Keratinocyte (primary cell): Measurements from ENCODE around the gene RALGPS1. TPM values are rescaled to one million over a fixed set of nuclear protein-coding genes. Genes with fewer than 3 reads are reported as not detected.
A peak's percentile ranks its signal among the peaks of the same experiment; 100 is the strongest.

Experiments
- DNase-seq: peaks from one replicate; pipeline ENCODE4 v3.0.0-alpha.2; 2011; ENCODE audit warnings: low read depth, missing footprints, low spot score
- FAIRE-seq: peaks from 2 replicates; lab custom pipeline; 2011; peaks lifted over from hg19 to GRCh38; lab: Jason Lieb, UNC
- H2AFZ ChIP-seq: 2 replicates; pipeline ENCODE4 v1.6.0; 2012; ENCODE audit warnings: low read length, control low read depth, inconsistent platforms; ENCODE audit not compliant: control insufficient read depth
- H3K27ac ChIP-seq: 2 replicates; pipeline ENCODE4 v1.5.1; 2011; ENCODE audit warnings: low read length; ENCODE audit not compliant: control insufficient read depth, insufficient read depth
- H3K27me3 ChIP-seq: 3 replicates; pipeline ENCODE4 v1.6.0; 2011; ENCODE audit warnings: low read length; ENCODE audit not compliant: control insufficient read depth, insufficient read depth; ENCODE audit errors: extremely low read depth
- H3K36me3 ChIP-seq, 2 experiments: 2 replicates in 1 of 2; 3 replicates in 1 of 2; pipeline ENCODE4 v1.5.1; 2011; ENCODE audit warnings: low read length in 2 of 2, mild to moderate bottlenecking in 1 of 2; ENCODE audit not compliant: control insufficient read depth in 2 of 2, insufficient read depth in 2 of 2; ENCODE audit errors: extremely low read depth in 1 of 2
- H3K4me1 ChIP-seq: 3 replicates; pipeline ENCODE4 v1.5.1; 2011; ENCODE audit warnings: low read length; ENCODE audit not compliant: control insufficient read depth, insufficient read depth; ENCODE audit errors: extremely low read depth
- H3K4me2 ChIP-seq: 3 replicates; pipeline ENCODE4 v1.6.0; 2011; ENCODE audit warnings: low read depth, low read length; ENCODE audit not compliant: control insufficient read depth, insufficient read depth; ENCODE audit errors: extremely low read depth
- H3K4me3 ChIP-seq, 3 experiments: fragments of 200-600 bp in 1 of 3; sonication (generic) in 1 of 3; 2 replicates in 2 of 3; 3 replicates in 1 of 3; pipeline ENCODE4 v1.5.1; 2011 to 2016; ENCODE audit warnings: low read length in 3 of 3, mild to moderate bottlenecking in 3 of 3, control low read depth in 2 of 3, inconsistent platforms in 1 of 3, low read depth in 1 of 3, mixed read lengths in 1 of 3, mixed run types in 1 of 3, moderate library complexity in 1 of 3; ENCODE audit not compliant: control insufficient read depth in 2 of 3, insufficient read depth in 2 of 3; ENCODE audit errors: extremely low read depth in 1 of 3
- H3K79me2 ChIP-seq: 2 replicates; pipeline ENCODE4 v1.6.0; 2012; ENCODE audit warnings: low read length; ENCODE audit not compliant: control insufficient read depth, insufficient read depth
- H3K9ac ChIP-seq: 3 replicates; pipeline ENCODE4 v1.6.0; 2011; ENCODE audit warnings: low read length; ENCODE audit not compliant: control insufficient read depth, insufficient read depth; ENCODE audit errors: extremely low read depth
- H3K9me1 ChIP-seq: 3 replicates; pipeline ENCODE4 v1.6.0; 2011; ENCODE audit warnings: low read length; ENCODE audit not compliant: control insufficient read depth, insufficient read depth; ENCODE audit errors: extremely low read depth
- H3K9me3 ChIP-seq: 2 replicates; pipeline ENCODE4 v1.5.1; 2012; ENCODE audit warnings: low read depth, low read length; ENCODE audit not compliant: control insufficient read depth
- H4K20me1 ChIP-seq: 3 replicates; pipeline ENCODE4 v1.6.0; 2011; ENCODE audit warnings: low read length; ENCODE audit not compliant: control insufficient read depth, insufficient read depth; ENCODE audit errors: extremely low read depth
- CTCF ChIP-seq, 3 experiments: IDR thresholded peaks in 1 of 3; conservative IDR thresholded peaks in 1 of 3; optimal IDR thresholded peaks in 1 of 3; 2 replicates in 2 of 3; 3 replicates in 1 of 3; pipeline versions ENCODE3 to v1.5.1; 2011; ENCODE audit warnings: low read length in 3 of 3, mild to moderate bottlenecking in 3 of 3, moderate library complexity in 2 of 3, control low read depth in 1 of 3, inconsistent platforms in 1 of 3; ENCODE audit not compliant: insufficient read depth in 2 of 3; ENCODE audit errors: extremely low read depth in 1 of 3
- EZH2 ChIP-seq: IDR thresholded peaks from one replicate; pipeline ENCODE4 v1.6.1; 2012; ENCODE audit warnings: inconsistent platforms, mild to moderate bottlenecking, low read length, moderate library complexity
- dilution Hi-C: fragments of 300-500 bp; cut with MboI; formaldehyde crosslinking; loops from one replicate; pipeline ENCODE4 v1.7.0; 2020; ENCODE audit warnings: low sequenced_read_pairs; ENCODE audit not compliant: extremely low pct_ligation_motif_present
- polyA plus RNA-seq, 5 experiments: library from polyadenylated mRNA; depleted of rRNA in 3 of 5; stranded (reverse) in 3 of 5; stranded (forward) in 1 of 5; unstranded in 1 of 5; fragments of >200 nt; gene quantifications; 1 replicate in 1 of 5; 2 replicates in 3 of 5; 3 replicates in 1 of 5; pipeline versions ENCODE4 v1.2.1 to v1.2.3, GENCODE V29; 2011 to 2012; ENCODE audit warnings: missing spikeins in 2 of 5, low read depth in 1 of 5, low replicate concordance in 1 of 5

The RALGPS1 gene
- polyA plus RNA-seq, 1 donor (not counting 4 experiments of a cell fraction or from before 2014, with no cell fraction given), result 0.56 TPM

DNA sequence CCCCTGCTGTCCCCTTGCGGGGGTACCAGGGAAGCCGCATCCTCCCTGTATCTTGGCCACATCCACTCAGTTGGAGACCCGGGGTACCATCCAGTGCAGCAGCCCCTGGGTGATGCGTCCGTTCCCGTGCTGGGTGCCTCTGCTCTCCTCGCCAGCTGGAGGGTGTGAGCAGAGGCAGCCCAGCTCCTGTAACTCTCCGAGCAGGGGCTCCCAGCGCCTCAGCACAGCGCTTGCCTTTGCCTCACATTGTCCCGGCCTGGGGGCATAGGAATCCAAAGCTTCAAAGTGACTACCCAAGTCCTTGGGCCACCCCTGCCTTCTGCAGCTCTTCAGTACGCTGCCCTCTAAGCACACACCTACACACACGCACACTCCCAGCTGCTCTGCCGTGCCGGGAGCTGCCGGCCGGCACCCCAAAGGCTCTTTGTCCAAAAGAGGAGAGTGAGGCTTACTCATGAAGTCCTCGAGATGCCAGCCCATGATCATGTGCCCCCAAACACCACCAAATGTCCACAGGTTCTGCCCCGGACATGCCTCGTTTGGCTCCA is 207.1 kb downstream of the RALGPS1 start:
- H3K9me1 ChIP-seq, result no peaks in the 10 kb centered on the region
- H3K79me2 ChIP-seq, result no peaks in the 10 kb centered on the region
- no peak overlapping the region for H2AFZ ChIP-seq
- H3K4me1 ChIP-seq, result peaks cover 21% of the 10 kb centered on the region
- no peak overlapping the region for H3K9ac ChIP-seq
- no peak overlapping the region for H3K4me3 ChIP-seq
- TF ChIP-seq CTCF (optimal IDR thresholded peaks at IDR 0.05 in 1 of 3, IDR thresholded peaks at IDR 0.05 in 1 of 3, conservative IDR thresholded peaks at IDR 0.05 in 1 of 3; ENCODE audit: extremely low read depth in 1 of 3, insufficient read depth in 2 of 3, low read length in 3 of 3) (no peak), EZH2 (peak; percentile 74)
- no peaks in the 10 kb centered on the region for H3K9me3 ChIP-seq
- peak overlapping the region; percentile 74 for H3K4me2 ChIP-seq
- DNase-seq (no peak), FAIRE-seq (no peak)
- no peak overlapping the region for H3K27ac ChIP-seq
- H3K36me3 ChIP-seq, result no peaks in the 10 kb centered on the region
- peaks cover 32% of the 10 kb centered on the region for H3K27me3 ChIP-seq
- no peaks in the 10 kb centered on the region for H4K20me1 ChIP-seq
- dilution Hi-C loops, result no loop called here

DNA sequence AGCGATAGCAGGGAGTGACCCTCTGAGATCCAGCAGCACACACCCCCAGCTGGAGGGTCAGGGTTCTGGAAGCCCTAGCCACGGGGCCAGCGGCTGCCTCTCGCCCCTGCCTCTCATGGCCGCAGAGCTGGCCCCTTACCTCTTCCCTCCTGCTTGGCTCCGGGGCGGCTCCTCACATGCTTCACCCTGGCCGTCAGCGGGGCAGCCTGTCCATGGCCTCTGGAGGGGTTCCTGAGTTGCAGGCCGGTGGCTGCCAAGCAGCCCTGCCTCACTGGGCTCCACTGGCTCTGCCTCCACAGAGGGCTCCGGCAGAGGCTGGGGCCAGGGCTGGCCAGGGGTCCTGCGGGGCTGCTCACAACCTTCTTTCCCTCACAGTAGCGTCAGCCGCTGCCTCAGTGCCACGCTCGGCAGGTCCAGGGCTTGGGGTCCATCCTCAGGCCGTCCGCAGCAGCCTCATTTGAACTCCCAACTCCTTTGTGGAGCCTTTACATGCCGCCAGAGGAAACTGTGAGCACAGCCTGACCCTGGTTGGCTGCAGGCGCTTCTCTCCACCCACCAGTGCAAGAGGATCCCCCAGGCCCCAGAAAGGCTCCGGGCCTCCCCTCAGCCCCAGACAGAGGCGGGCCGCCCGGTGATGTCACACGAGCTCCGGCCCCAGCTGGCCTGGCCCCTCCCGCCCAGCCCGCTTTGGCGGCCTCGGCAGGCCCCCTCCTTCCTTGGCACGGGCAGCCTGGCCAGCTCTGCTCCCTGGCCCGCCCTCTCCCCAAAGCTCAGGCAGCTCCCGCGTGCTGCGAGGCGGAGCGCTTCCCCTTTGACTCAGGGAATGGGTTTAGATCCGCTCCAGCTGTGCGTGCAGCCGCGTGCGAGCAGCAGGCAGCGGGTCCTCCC is 207.8 kb downstream of the RALGPS1 start, which contains the start of gene ANGPTL2:
TSS of gene ANGPTL2 (minus strand) at position 460 of the 888 bp plus-strand sequence. CDS start 13,904 bp downstream, outside the sequence.
- FAIRE-seq, result peak; percentile 55

More for the DNA sequence above, 207.8 kb downstream of the RALGPS1 start, which contains the start of gene ANGPTL2:
- peak within 1 kb of the TSS; percentile 31 for H3K9ac ChIP-seq
- H4K20me1 ChIP-seq, result no peaks in the 10 kb centered on the region
- peaks cover 32% of the 10 kb centered on the region for H3K27me3 ChIP-seq
- peak within 1 kb of the TSS; percentile 34 for H2AFZ ChIP-seq
- dilution Hi-C loops, result no loop called here
- H3K9me1 ChIP-seq, result no peaks in the 10 kb centered on the region
- peaks cover 21% of the 10 kb centered on the region for H3K4me1 ChIP-seq
- DNase-seq, result no peak
- H3K9me3 ChIP-seq, result no peaks in the 10 kb centered on the region
- TF ChIP-seq CTCF (optimal IDR thresholded peaks at IDR 0.05 in 1 of 3, IDR thresholded peaks at IDR 0.05 in 1 of 3, conservative IDR thresholded peaks at IDR 0.05 in 1 of 3; ENCODE audit: extremely low read depth in 1 of 3, insufficient read depth in 2 of 3, low read length in 3 of 3) (no peak), EZH2 (no peak)
- H3K36me3 ChIP-seq, result no peaks in the 10 kb centered on the region
- no peaks in the 10 kb centered on the region for H3K79me2 ChIP-seq
- H3K27ac ChIP-seq, result no peak within 1 kb of the TSS
- H3K4me3 ChIP-seq, result peak within 1 kb of the TSS in 1 of 3 experiments; percentile 28
- H3K4me2 ChIP-seq, result peak within 1 kb of the TSS; percentile 74
